Activated T-helper 2 cell treated with anti-CD3 and anti-CD28 coated beads, Interferon-gamma antibody, Interleukin-2, Interleukin-4, amounts not matched to agents 10 μg/mL and 5 μg/mL and 100 μg/mL, durations not matched to agents 14 hours and 24 hours and 36 hours (primary cell): ENCODE results near the gene ATP8B3. TPM values are rescaled to one million over a fixed set of nuclear protein-coding genes. Genes with fewer than 3 reads are reported as not detected.

ENCODE experiments used
- DNase-seq: peaks from one replicate; pipeline ENCODE4 v3.0.0; 2021; ENCODE audit warnings: low spot score
- H3K27ac Mint-ChIP-seq: one replicate; pipeline ENCODE4 v1.8.0; 2021; ENCODE audit warnings: mixed read lengths
- H3K27me3 Mint-ChIP-seq: one replicate; pipeline ENCODE4 v1.8.0; 2021; ENCODE audit warnings: low read depth, mixed read lengths
- H3K36me3 Mint-ChIP-seq: one replicate; pipeline ENCODE4 v1.8.0; 2021; ENCODE audit warnings: low read depth, mixed read lengths
- H3K4me1 Mint-ChIP-seq: one replicate; pipeline ENCODE4 v1.8.0; 2021; ENCODE audit warnings: low read depth, mixed read lengths
- H3K4me3 Mint-ChIP-seq: one replicate; pipeline ENCODE4 v1.8.0; 2021; ENCODE audit warnings: low read depth, mild to moderate bottlenecking, moderate library complexity, mixed read lengths
- H3K9me3 Mint-ChIP-seq: one replicate; pipeline ENCODE4 v1.8.0; 2021; ENCODE audit warnings: mixed read lengths
- intact Hi-C: fragments of 100-400 bp; cut with micrococcal nuclease; formaldehyde crosslinking; loops from one replicate; pipeline ENCODE4 v1.15.1; 2023
- total RNA-seq: library from RNA; stranded (reverse); gene quantifications from 2 replicates; pipeline ENCODE4 v1.2.3, GENCODE V29; 2022

ATP8B3 gene
- total RNA-seq, 1 donor from 2014 or later, result 11.3 TPM

- Mint-ChIP-seq H3K27ac (peak overlapping the region; percentile 93), H3K9me3 (no peaks in the 10 kb centered on the region), H3K4me1 (peaks cover 29% of the 10 kb centered on the region), H3K27me3 (no peaks in the 10 kb centered on the region), H3K36me3 (peaks cover 17% of the 10 kb centered on the region), H3K4me3 (peak overlapping the region; percentile 95)
- no peak for DNase-seq
- intact Hi-C loops, result no loop called here
Observed at GRCh38 chr19:1847684-1848398, 35.8 kb upstream of the ATP8B3 start.

- no peaks in the 10 kb centered on the region for H3K27me3 Mint-ChIP-seq
- H3K36me3 Mint-ChIP-seq, result peaks cover 17% of the 10 kb centered on the region
- H3K4me1 Mint-ChIP-seq, result peaks cover 29% of the 10 kb centered on the region
- H3K4me3 Mint-ChIP-seq, result peak overlapping the region; percentile 95
- intact Hi-C loops, result no loop called here
- DNase-seq, result no peak
- no peaks in the 10 kb centered on the region for H3K9me3 Mint-ChIP-seq
- H3K27ac Mint-ChIP-seq, result peak overlapping the region; percentile 93
Observed at GRCh38 chr19:1847348-1847683, 35.2 kb upstream of the ATP8B3 start.

GRCh38 chr19:1846517-1847204 is 34.6 kb upstream of the ATP8B3 start:
- peaks cover 28% of the 10 kb centered on the region for H3K4me1 Mint-ChIP-seq
- peak overlapping the region; percentile 95 for H3K4me3 Mint-ChIP-seq
- H3K9me3 Mint-ChIP-seq, result no peaks in the 10 kb centered on the region

GRCh38 chr19:1845642-1846041 is 33.6 kb upstream of the ATP8B3 start:
- no peak for DNase-seq
- Mint-ChIP-seq H3K4me1 (peaks cover 30% of the 10 kb centered on the region), H3K4me3 (no peak overlapping the region), H3K27ac (no peak overlapping the region), H3K36me3 (peaks cover 17% of the 10 kb centered on the region), H3K9me3 (no peaks in the 10 kb centered on the region), H3K27me3 (no peaks in the 10 kb centered on the region)
- intact Hi-C loops, result no loop called here

More at GRCh38 chr19:1846517-1847204, 34.6 kb upstream of the ATP8B3 start:
- Mint-ChIP-seq H3K36me3 (peaks cover 17% of the 10 kb centered on the region), H3K27me3 (no peaks in the 10 kb centered on the region), H3K27ac (peak overlapping the region; percentile 93)
- intact Hi-C loops, result no loop called here
- no peak for DNase-seq

GRCh38 chr19:1845125-1845515 is 33.0 kb upstream of the ATP8B3 start:
- H3K27ac Mint-ChIP-seq, result no peak overlapping the region
- H3K36me3 Mint-ChIP-seq, result peaks cover 16% of the 10 kb centered on the region
- DNase-seq, result no peak
- H3K4me3 Mint-ChIP-seq, result no peak overlapping the region
- intact Hi-C loops, result no loop called here
- no peaks in the 10 kb centered on the region for H3K9me3 Mint-ChIP-seq
- H3K27me3 Mint-ChIP-seq, result no peaks in the 10 kb centered on the region
- peaks cover 29% of the 10 kb centered on the region for H3K4me1 Mint-ChIP-seq

GRCh38 chr19:1844513-1845124 is 32.5 kb upstream of the ATP8B3 start:
- Mint-ChIP-seq H3K27me3 (no peaks in the 10 kb centered on the region), H3K36me3 (peaks cover 14% of the 10 kb centered on the region), H3K27ac (no peak overlapping the region), H3K4me3 (no peak overlapping the region), H3K9me3 (no peaks in the 10 kb centered on the region), H3K4me1 (peaks cover 25% of the 10 kb centered on the region)
- intact Hi-C loops, result no loop called here
- DNase-seq, result no peak

GRCh38 chr19:1843646-1844394 is 31.7 kb upstream of the ATP8B3 start:
- intact Hi-C loops, result no loop called here
- no peaks in the 10 kb centered on the region for H3K9me3 Mint-ChIP-seq
- H3K4me3 Mint-ChIP-seq, result no peak overlapping the region
- H3K27ac Mint-ChIP-seq, result no peak overlapping the region
- H3K27me3 Mint-ChIP-seq, result no peaks in the 10 kb centered on the region
- H3K36me3 Mint-ChIP-seq, result peaks cover 15% of the 10 kb centered on the region
- peaks cover 24% of the 10 kb centered on the region for H3K4me1 Mint-ChIP-seq
- DNase-seq, result no peak

- Mint-ChIP-seq H3K27ac (no peak overlapping the region), H3K4me1 (peaks cover 22% of the 10 kb centered on the region), H3K27me3 (no peaks in the 10 kb centered on the region), H3K36me3 (peaks cover 15% of the 10 kb centered on the region), H3K4me3 (no peak overlapping the region), H3K9me3 (no peaks in the 10 kb centered on the region)
- intact Hi-C loops, result no loop called here
- DNase-seq, result no peak
Observed at GRCh38 chr19:1843116-1843515, 31.0 kb upstream of the ATP8B3 start.

- Mint-ChIP-seq H3K27ac (no peak overlapping the region), H3K27me3 (no peaks in the 10 kb centered on the region), H3K36me3 (peaks cover 8% of the 10 kb centered on the region), H3K4me3 (no peak overlapping the region), H3K9me3 (no peaks in the 10 kb centered on the region), H3K4me1 (peaks cover 11% of the 10 kb centered on the region)
- no peak for DNase-seq
- intact Hi-C loops, result no loop called here
Observed at GRCh38 chr19:1841209-1841924, 29.3 kb upstream of the ATP8B3 start.

GRCh38 chr19:1840541-1841115 is 28.6 kb upstream of the ATP8B3 start:
- intact Hi-C loops, result no loop called here
- H3K27ac Mint-ChIP-seq, result no peak overlapping the region

GRCh38 chr19:1839658-1840540 is 27.8 kb upstream of the ATP8B3 start:
- peaks cover 2% of the 10 kb centered on the region for H3K36me3 Mint-ChIP-seq
- H3K4me1 Mint-ChIP-seq, result peaks cover 4% of the 10 kb centered on the region
- no peaks in the 10 kb centered on the region for H3K9me3 Mint-ChIP-seq
- intact Hi-C loops, result no loop called here
- H3K4me3 Mint-ChIP-seq, result no peak overlapping the region
- DNase-seq, result no peak
- H3K27ac Mint-ChIP-seq, result peak overlapping the region; percentile 22
- no peaks in the 10 kb centered on the region for H3K27me3 Mint-ChIP-seq

More at GRCh38 chr19:1840541-1841115, 28.6 kb upstream of the ATP8B3 start:
- Mint-ChIP-seq H3K4me3 (no peak overlapping the region), H3K4me1 (peaks cover 4% of the 10 kb centered on the region), H3K9me3 (no peaks in the 10 kb centered on the region), H3K27me3 (no peaks in the 10 kb centered on the region), H3K36me3 (peaks cover 2% of the 10 kb centered on the region)
- no peak for DNase-seq
